K562 (cell line): ENCODE data around the gene KRR1. TPM values are rescaled to one million over a fixed set of nuclear protein-coding genes. Genes with fewer than 3 reads are reported as not detected.

Source experiments
- ATF2 ChIP-seq: sonication (generic); formaldehyde crosslinking; IDR thresholded peaks from 2 replicates; pipeline ENCODE4 v1.8.1; 2022; ENCODE audit warnings: missing genetic modification reagents
- BACH1 ChIP-seq: fragments of 200-800 bp; sonication (Bioruptor generic); IDR thresholded peaks from 2 replicates; pipeline ENCODE4 v1.6.1; 2016; ENCODE audit warnings: missing genetic modification characterization, missing compliant biosample characterization
- CHAMP1 ChIP-seq: fragments of 450-650 bp; IDR thresholded peaks from 2 replicates; pipeline ENCODE4 v1.6.1; 2016; ENCODE audit warnings: mild to moderate bottlenecking
- CHCHD3 ChIP-seq: fragments of 250-450 bp; sonication (Bioruptor Pico); IDR thresholded peaks from 2 replicates; pipeline ENCODE4 v2.1.2; 2022; ENCODE audit warnings: mild to moderate bottlenecking
- CSDE1 ChIP-seq, 2 experiments: fragments of 450-650 bp; IDR thresholded peaks; 2 replicates each; pipeline ENCODE4 v1.6.1; 2016; ENCODE audit warnings: mild to moderate bottlenecking in 1 of 2
- EP300 ChIP-seq: IDR thresholded peaks from 2 replicates; pipeline ENCODE4 v1.6.1; 2012; ENCODE audit warnings: low read length, improper control_type of control experiment
- HDAC1 ChIP-seq, 2 experiments: fragments of 450-650 bp; IDR thresholded peaks; 2 replicates each; pipeline ENCODE4 v1.6.1; 2016 to 2017; ENCODE audit warnings: inconsistent platforms in 1 of 2, mild to moderate bottlenecking in 1 of 2, moderate library complexity in 1 of 2
- LCOR ChIP-seq: sonication (generic); formaldehyde crosslinking; IDR thresholded peaks from 2 replicates; pipeline ENCODE4 v1.8.0; 2022; ENCODE audit warnings: mild to moderate bottlenecking, missing genetic modification reagents
- PRMT5 ChIP-seq: sonication (generic); formaldehyde crosslinking; IDR thresholded peaks from 2 replicates; pipeline ENCODE4 v1.5.0; 2020; ENCODE audit warnings: missing genetic modification reagents
- RBM34 ChIP-seq: fragments of 200-400 bp; formaldehyde crosslinking; IDR thresholded peaks from 2 replicates; pipeline ENCODE4 v1.6.1; 2018; ENCODE audit warnings: low read length, borderline replicate concordance; ENCODE audit not compliant: insufficient read depth
- RERE ChIP-seq: sonication (generic); formaldehyde crosslinking; IDR thresholded peaks from 2 replicates; pipeline ENCODE4 v1.8.0; 2023; ENCODE audit warnings: missing genetic modification reagents, mild to moderate bottlenecking, borderline replicate concordance
- TAF1 ChIP-seq: IDR thresholded peaks from 2 replicates; pipeline ENCODE4 v1.6.1; 2011; ENCODE audit warnings: mild to moderate bottlenecking, low read length, moderate library complexity; ENCODE audit not compliant: insufficient read depth, control insufficient read depth, severe bottlenecking; ENCODE audit errors: extremely low read depth
- TARDBP ChIP-seq: fragments of 450-650 bp; IDR thresholded peaks from 2 replicates; pipeline ENCODE4 v1.6.1; 2016
- ZBTB1 ChIP-seq: sonication (generic); formaldehyde crosslinking; IDR thresholded peaks from 2 replicates; pipeline ENCODE4 v1.8.1; 2023; ENCODE audit warnings: missing genetic modification reagents, low read depth, mild to moderate bottlenecking, borderline replicate concordance
- ZNF253 ChIP-seq: fragments of 250-450 bp; sonication (Bioruptor Pico); conservative IDR thresholded peaks from 2 replicates; pipeline ENCODE4 v1.6.1; 2021; ENCODE audit warnings: mild to moderate bottlenecking
- polyA plus RNA-seq, 8 experiments: library from polyadenylated mRNA; depleted of rRNA in 4 of 8; stranded (reverse) in 5 of 8; unstranded in 3 of 8; fragments of >200 nt; fragmentation: Nextera tagmentation in 2 of 8; fragmentation: Illumina TruSeq in 1 of 8; extraction: Ambion mirVana in 2 of 8; extraction: Trizol in 1 of 8; gene quantifications; 2 replicates each; pipeline versions ENCODE4 v1.2.1 to v1.2.3, GENCODE V29; 2011 to 2014; ENCODE audit warnings: inconsistent platforms in 1 of 8, missing spikeins in 1 of 8
- total RNA-seq, 7 experiments: library from RNA; depleted of rRNA in 6 of 7; stranded (reverse); fragments of >200 nt in 6 of 7; fragmentation: Illumina TruSeq in 2 of 7; extraction: Trizol in 2 of 7; gene quantifications; 2 replicates each; pipeline versions ENCODE4 v1.2.1 to v1.2.3, GENCODE V29; 2011 to 2021; ENCODE audit warnings: low replicate concordance in 1 of 7
- TF ChIP-seq, protein P1 (sequence below): fragments of 250-450 bp; sonication (Bioruptor Pico); IDR thresholded peaks from 2 replicates; pipeline ENCODE4 v1.8.0; 2022; ENCODE audit warnings: inconsistent platforms

The KRR1 gene
- total and polyA plus RNA-seq, 9 of the 15 experiments (the other 6 are each of a cell fraction or from before 2014, with no cell fraction given): 42.6 to 102 (median 61.0) TPM

DNA sequence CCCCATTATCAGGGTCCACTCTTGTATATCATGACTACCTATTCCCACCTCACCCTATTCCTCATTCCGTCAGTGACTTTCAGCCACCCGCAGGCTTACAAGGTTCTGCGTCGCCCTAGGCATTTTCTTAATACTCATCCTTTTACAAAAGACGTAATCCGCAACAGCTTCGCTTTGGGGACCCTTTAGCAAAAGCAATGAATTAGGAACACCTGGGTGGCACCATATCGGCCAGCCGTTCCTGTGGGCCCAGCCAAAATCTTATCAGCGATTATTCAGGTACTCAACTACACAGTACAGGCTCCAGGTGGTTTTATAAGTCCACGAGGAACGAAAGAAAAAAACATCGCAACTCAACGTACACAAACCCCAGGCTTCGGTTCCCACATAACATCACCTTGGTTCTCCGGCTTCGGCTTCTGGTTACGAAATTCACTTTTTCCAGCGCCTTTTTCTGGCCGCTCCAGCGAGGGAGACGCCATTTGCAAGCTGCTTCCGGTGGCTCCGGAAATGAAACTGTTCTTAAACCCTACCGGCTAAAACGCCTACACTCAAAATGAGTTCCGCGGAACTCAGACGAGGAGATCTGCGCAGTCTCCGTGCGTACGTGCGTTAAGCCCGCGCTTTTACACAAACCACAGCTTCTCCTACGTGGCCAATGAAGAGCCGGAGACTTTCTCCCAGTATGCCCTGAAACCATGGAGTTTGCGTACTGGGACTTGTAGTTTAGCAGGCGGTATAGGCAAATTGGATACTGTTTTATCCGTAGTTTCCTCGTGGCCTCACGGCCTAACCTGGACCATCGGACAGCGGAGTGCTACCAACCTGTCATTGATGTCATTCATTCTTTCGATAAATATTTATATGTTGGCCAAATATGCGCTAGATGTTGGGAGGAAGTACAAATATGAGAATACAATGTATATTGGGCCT, at the start of gene KRR1 (continued):
- TF ChIP-seq ATF2 (CRISPR knock-in tag) (no peak), TAF1 (peak; percentile 99), TARDBP (no peak), RERE (CRISPR knock-in tag) (no peak), CSDE1 (IDR thresholded peaks at IDR 0.05) (no peak), PRMT5 (no peak), RBM34 (no peak), EP300 (peak; percentile 42; the same call in 1 of the 2 replicates), CHCHD3 (CRISPR knock-in tag) (no peak), LCOR (CRISPR knock-in tag) (peak; percentile 86; the same call in 1 of the 2 replicates), CHAMP1 (peak; percentile 98), BACH1 (no peak), ZNF253 (no peak), ZBTB1 (CRISPR knock-in tag) (no peak), HDAC1 (IDR thresholded peaks at IDR 0.05) (peak in 1 of 2 experiments; percentile 71; a peak in 2 of 4 replicates)
- TF ChIP-seq, protein P1, sequence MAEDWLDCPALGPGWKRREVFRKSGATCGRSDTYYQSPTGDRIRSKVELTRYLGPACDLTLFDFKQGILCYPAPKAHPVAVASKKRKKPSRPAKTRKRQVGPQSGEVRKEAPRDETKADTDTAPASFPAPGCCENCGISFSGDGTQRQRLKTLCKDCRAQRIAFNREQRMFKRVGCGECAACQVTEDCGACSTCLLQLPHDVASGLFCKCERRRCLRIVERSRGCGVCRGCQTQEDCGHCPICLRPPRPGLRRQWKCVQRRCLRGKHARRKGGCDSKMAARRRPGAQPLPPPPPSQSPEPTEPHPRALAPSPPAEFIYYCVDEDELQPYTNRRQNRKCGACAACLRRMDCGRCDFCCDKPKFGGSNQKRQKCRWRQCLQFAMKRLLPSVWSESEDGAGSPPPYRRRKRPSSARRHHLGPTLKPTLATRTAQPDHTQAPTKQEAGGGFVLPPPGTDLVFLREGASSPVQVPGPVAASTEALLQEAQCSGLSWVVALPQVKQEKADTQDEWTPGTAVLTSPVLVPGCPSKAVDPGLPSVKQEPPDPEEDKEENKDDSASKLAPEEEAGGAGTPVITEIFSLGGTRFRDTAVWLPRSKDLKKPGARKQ (CRISPR knock-in tag): peak; percentile 92
